Tibial nerve (tissue), 4 donors: ENCODE measurements around the gene CCN5. TPM values are rescaled to one million over a fixed set of nuclear protein-coding genes. Genes with fewer than 3 reads are reported as not detected.
A peak's percentile ranks its signal among the peaks of the same experiment; 100 is the strongest.

Source experiments
- DNase-seq, 2 donors: peaks; one replicate each; pipeline ENCODE4 v3.0.0-alpha.2; 2019; ENCODE audit warnings: low spot score in 2 of 2
- H3K27ac ChIP-seq, 4 donors: fragments of 200-600 bp; sonication (generic) in 3 of 4; one replicate each; pipeline ENCODE4 v1.5.1; 2017 to 2019; ENCODE audit warnings: mild to moderate bottlenecking in 1 of 4
- H3K27me3 ChIP-seq, 2 donors: fragments of 200-600 bp; sonication (generic) in 1 of 2; one replicate each; pipeline versions ENCODE4 v1.5.1 to v1.6.0; 2017 to 2019
- H3K36me3 ChIP-seq, 3 donors: fragments of 200-600 bp; sonication (generic); one replicate each; pipeline ENCODE4 v1.5.1; 2018 to 2019
- H3K4me1 ChIP-seq, 4 donors: fragments of 200-600 bp; sonication (generic) in 3 of 4; one replicate each; pipeline ENCODE4 v1.5.1; 2017 to 2019
- H3K4me3 ChIP-seq, 4 donors: fragments of 200-600 bp; sonication (generic) in 3 of 4; one replicate each; pipeline ENCODE4 v1.5.1; 2017 to 2019; ENCODE audit warnings: mild to moderate bottlenecking in 1 of 4, moderate library complexity in 1 of 4
- H3K9me3 ChIP-seq, 4 donors: fragments of 200-600 bp; sonication (generic) in 3 of 4; one replicate each; pipeline ENCODE4 v1.5.1; 2017 to 2019
- EP300 ChIP-seq, 2 donors: sonication (generic); formaldehyde crosslinking; IDR thresholded peaks; one replicate each; pipeline ENCODE4 v1.6.1; 2017; ENCODE audit warnings: antibody characterized with exemption in 2 of 2, mild to moderate bottlenecking in 1 of 2
- POLR2A ChIP-seq, 2 donors: fragments of 450-650 bp; IDR thresholded peaks; one replicate each; pipeline ENCODE4 v1.6.1; 2017; ENCODE audit warnings: antibody characterized with exemption in 2 of 2, mild to moderate bottlenecking in 2 of 2, moderate library complexity in 2 of 2
- WGBS, 2 donors: methylation state at CpG; one replicate each; pipeline ENCODE4 v1.1.5; 2018; 5-methylcytosine and 5-hydroxymethylcytosine counted together
- total RNA-seq, 4 donors: library from RNA; depleted of rRNA; stranded (reverse); fragments of >200 nt; gene quantifications; one replicate each; pipeline ENCODE4 v1.1.0, GENCODE V29; 2016
- TF ChIP-seq, protein P1 (sequence below), 5 experiments: fragments of 200-600 bp in 3 of 5; fragments of 450-650 bp in 2 of 5; sonication (generic) in 3 of 5; IDR thresholded peaks; one replicate each; pipeline ENCODE4 v1.5.1; 2016 to 2019; ENCODE audit warnings: antibody characterized with exemption in 5 of 5, mild to moderate bottlenecking in 3 of 5, moderate library complexity in 2 of 5

Gene CCN5
- total RNA-seq, 4 donors from 2014 or later, result 84.0 to 1,826 (median 378) TPM

DNA sequence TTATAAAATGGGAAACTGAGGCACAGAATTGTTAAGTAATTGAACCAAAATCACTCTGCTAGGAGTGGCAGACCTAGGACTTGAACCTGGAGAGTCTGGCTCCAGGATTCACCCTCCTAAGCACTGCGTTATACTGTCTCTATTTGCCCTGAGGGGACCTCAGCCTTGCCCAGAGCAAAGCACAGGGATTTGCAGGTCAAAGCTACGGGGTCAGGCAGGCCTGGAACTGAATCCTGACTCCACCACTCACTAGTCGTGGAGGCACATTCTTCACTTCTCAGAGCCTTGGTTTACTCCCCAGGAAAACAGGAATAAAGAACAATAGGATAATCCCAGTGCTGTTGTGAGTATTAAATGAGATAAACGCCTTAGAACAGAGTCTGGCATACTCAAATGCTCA is 49.9 kb downstream of the CCN5 start:
- Histone ChIP-seq H3K27ac (peak overlapping the region in 1 of 4 donors; percentile 15), H3K27me3 (peaks cover 0 to 26% of the 10 kb centered on the region in 2 donors), H3K4me3 (no peak overlapping the region), H3K9me3 (no peaks in the 10 kb centered on the region), H3K36me3 (no peaks in the 10 kb centered on the region), H3K4me1 (no peaks in the 10 kb centered on the region)
- TF ChIP-seq, protein P1, sequence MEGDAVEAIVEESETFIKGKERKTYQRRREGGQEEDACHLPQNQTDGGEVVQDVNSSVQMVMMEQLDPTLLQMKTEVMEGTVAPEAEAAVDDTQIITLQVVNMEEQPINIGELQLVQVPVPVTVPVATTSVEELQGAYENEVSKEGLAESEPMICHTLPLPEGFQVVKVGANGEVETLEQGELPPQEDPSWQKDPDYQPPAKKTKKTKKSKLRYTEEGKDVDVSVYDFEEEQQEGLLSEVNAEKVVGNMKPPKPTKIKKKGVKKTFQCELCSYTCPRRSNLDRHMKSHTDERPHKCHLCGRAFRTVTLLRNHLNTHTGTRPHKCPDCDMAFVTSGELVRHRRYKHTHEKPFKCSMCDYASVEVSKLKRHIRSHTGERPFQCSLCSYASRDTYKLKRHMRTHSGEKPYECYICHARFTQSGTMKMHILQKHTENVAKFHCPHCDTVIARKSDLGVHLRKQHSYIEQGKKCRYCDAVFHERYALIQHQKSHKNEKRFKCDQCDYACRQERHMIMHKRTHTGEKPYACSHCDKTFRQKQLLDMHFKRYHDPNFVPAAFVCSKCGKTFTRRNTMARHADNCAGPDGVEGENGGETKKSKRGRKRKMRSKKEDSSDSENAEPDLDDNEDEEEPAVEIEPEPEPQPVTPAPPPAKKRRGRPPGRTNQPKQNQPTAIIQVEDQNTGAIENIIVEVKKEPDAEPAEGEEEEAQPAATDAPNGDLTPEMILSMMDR (IDR thresholded peaks at IDR 0.05), result no peak
- TF ChIP-seq POLR2A (IDR thresholded peaks at IDR 0.05), result no peak
- TF ChIP-seq EP300 (IDR thresholded peaks at IDR 0.05), result no peak
- DNase-seq, result no peak
- 35 to 42% methylated on average over 4 of the region's 4 CpGs for WGBS, 2 donors

DNA sequence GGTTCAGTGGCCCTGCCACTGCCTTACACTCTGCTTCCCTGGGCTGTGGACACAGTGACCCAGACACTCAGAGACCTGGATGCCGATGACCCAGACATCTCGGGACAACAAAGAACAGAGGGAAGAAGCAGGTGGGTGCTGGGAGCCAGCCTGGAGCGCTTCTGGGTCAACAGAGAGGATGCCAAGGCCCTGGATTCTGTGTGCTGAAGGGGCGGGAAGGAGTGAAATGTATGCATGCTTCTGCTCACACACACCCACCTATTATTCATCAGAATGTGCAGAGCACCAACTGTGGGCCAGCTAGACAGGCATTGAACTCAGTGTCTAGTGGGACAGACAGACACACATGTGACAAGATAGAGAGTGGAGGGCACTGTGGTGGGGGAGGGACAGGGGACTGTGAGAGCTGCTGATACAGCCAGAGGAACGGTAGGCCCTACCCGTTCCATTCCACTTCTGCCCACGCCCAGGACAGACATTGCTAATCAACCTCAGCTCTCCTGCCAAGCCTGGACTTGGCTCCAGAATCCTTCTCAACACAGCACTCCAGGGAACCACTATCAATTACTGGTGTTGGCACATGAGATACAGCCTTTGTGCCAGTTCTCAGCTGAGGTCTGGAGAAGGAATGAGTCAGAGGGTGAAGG is 50.7 kb downstream of the CCN5 start:
- H3K27ac ChIP-seq, result peak overlapping the region in 1 of 4 donors; percentile 15
- no peak overlapping the region for H3K4me3 ChIP-seq
- WGBS, 2 donors, result 46 to 50% methylated on average over 7 of the region's 7 CpGs
- no peaks in the 10 kb centered on the region for H3K36me3 ChIP-seq
- H3K4me1 ChIP-seq, result no peaks in the 10 kb centered on the region
- no peak for TF ChIP-seq POLR2A (IDR thresholded peaks at IDR 0.05)
- TF ChIP-seq, protein P1 (IDR thresholded peaks at IDR 0.05), result no peak
- no peak for TF ChIP-seq EP300 (IDR thresholded peaks at IDR 0.05)
- H3K27me3 ChIP-seq, result peaks cover 0 to 26% of the 10 kb centered on the region in 2 donors
- no peaks in the 10 kb centered on the region for H3K9me3 ChIP-seq
- DNase-seq, result no peak

DNA sequence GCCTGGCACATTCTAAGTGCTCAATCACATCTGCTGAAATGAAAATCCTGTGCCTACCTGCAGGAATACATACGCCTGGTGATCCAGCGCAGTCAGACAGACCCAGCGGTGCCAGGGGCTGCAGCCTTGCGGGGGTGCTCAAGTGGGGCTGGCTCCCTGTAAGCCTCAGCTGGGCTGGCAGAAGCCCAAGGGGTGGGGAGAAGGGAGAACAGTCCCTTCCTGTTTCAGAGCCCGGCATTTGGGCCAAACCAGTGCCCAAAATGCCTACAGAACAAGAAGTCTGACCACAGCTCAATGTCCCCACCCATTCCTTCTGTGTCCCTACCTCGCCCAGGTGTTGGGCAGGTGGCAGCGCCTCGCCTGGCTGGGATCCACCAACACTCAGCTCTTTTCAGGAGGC is 53.1 kb downstream of the CCN5 start:
- Histone ChIP-seq H3K4me3 (no peak overlapping the region), H3K27ac (no peak overlapping the region), H3K9me3 (no peaks in the 10 kb centered on the region), H3K36me3 (no peaks in the 10 kb centered on the region), H3K4me1 (no peaks in the 10 kb centered on the region), H3K27me3 (peaks cover 0 to 41% of the 10 kb centered on the region in 2 donors)
- TF ChIP-seq, protein P1 (IDR thresholded peaks at IDR 0.05), result no peak
- TF ChIP-seq POLR2A (IDR thresholded peaks at IDR 0.05) (no peak), EP300 (IDR thresholded peaks at IDR 0.05) (no peak)
- no peak for DNase-seq
- WGBS, 2 donors, result 74 to 81% methylated on average over 6 to 8 of the region's 8 CpGs

DNA sequence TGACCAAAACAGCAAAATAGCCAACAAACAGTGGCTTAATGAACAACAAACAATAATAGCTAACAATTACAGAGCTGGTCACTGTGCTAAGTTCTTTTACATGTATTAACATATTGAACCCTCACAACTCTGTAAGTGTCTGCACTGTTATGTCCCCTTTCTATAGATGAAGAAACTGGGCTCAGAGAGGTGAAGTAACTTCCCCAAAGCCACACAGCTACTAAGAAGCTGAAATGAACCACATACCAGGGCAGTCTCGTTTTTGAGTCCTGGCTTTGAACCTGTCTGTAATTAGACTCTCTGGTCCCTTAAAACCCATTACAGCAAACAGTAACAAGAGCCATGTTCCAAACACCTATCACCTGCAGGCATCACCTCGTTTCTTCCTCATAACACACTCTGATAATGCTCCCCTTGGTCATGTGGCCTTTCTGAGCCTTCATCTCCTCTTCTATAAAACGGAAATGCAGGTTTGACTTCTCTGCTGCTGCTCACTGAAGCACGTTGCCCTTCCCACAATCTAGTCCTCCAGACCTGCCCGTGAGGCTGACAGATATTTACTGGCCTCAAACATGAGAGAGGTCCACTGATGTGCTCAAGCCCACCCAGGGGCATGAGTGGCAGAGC is 53.8 kb downstream of the CCN5 start:
- Histone ChIP-seq H3K27ac (no peak overlapping the region), H3K27me3 (peaks cover 0 to 48% of the 10 kb centered on the region in 2 donors), H3K9me3 (no peaks in the 10 kb centered on the region), H3K4me3 (no peak overlapping the region), H3K4me1 (no peaks in the 10 kb centered on the region), H3K36me3 (no peaks in the 10 kb centered on the region)
- TF ChIP-seq POLR2A (IDR thresholded peaks at IDR 0.05) (no peak), EP300 (IDR thresholded peaks at IDR 0.05) (no peak)
- TF ChIP-seq, protein P1 (IDR thresholded peaks at IDR 0.05), result no peak
- DNase-seq, result no peak
- WGBS, 2 donors, result 50 to 55% methylated on average over 5 of the region's 5 CpGs

DNA sequence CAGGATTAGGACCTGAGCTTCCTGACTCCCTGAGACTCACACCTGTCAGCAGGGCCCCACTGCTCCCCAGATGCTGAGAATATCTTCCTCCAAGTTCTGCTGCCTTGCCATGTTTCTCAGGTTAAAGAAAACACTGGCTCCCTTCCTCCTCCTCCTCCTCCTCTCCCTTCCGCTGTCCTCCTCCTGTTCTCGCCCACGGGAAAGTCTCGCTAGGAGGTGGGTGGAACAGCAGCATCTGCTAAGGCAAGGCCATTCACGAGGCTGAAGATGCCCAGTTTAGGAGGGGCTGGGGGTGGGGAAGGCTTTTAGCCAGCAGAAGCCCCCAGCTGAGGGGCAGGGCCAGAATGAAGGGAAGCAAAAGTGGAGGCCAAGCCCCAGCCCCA is 54.3 kb downstream of the CCN5 start:
- H3K36me3 ChIP-seq, result no peaks in the 10 kb centered on the region
- 17 to 33% methylated on average over 5 of the region's 5 CpGs for WGBS, 2 donors
- no peak overlapping the region for H3K27ac ChIP-seq
- H3K4me3 ChIP-seq, result no peak overlapping the region
- no peaks in the 10 kb centered on the region for H3K9me3 ChIP-seq
- peaks cover 0 to 49% of the 10 kb centered on the region in 2 donors for H3K27me3 ChIP-seq
- TF ChIP-seq EP300 (IDR thresholded peaks at IDR 0.05) (no peak), POLR2A (IDR thresholded peaks at IDR 0.05) (no peak)
- TF ChIP-seq, protein P1 (IDR thresholded peaks at IDR 0.05), result no peak
- H3K4me1 ChIP-seq, result no peaks in the 10 kb centered on the region
- no peak for DNase-seq
